IMR-90 (cell line): ENCODE data around the gene TXNL4A. TPM values are rescaled to one million over a fixed set of nuclear protein-coding genes. Genes with fewer than 3 reads are reported as not detected.

Source experiments
- ATAC-seq: fragments of 200-7000 bp; cut with Tn5 transposase; 2 replicates; pipeline ENCODE4 v1.9.1; 2020; ENCODE audit warnings: low read depth, mild to moderate bottlenecking, moderate library complexity
- BruUV-seq: library from RNA; stranded (reverse); fragments of 400-500 nt; replicated peaks from 2 replicates; lab custom pipeline; 2021; lab: Mats Ljungman, UMichigan
- CTCF ChIA-PET: fragments of 300-600 bp; formaldehyde crosslinking; extraction: SDS; loops from one replicate; lab custom pipeline; 2021; ENCODE audit warnings: antibody characterized with exemption; lab: Yijun Ruan, JAX
- POLR2A ChIA-PET: fragments of 300-600 bp; sonication (Branson Sonifier 250); formaldehyde crosslinking; loops from one replicate; lab custom pipeline; 2022; ENCODE audit warnings: antibody characterized with exemption; ENCODE audit not compliant: unreplicated experiment; lab: Charles Lee
- DNase-seq: peaks from one replicate; pipeline ENCODE4 v3.0.0; 2013
- H2AFZ ChIP-seq: replicated peaks from 2 replicates; pipeline ENCODE3; 2013; ENCODE audit warnings: low read length, mild to moderate bottlenecking; ENCODE audit not compliant: poor library complexity
- H2AK5ac ChIP-seq: 2 replicates; pipeline ENCODE4 v1.6.1; 2013; ENCODE audit warnings: low read depth, low read length, inconsistent platforms
- H2AK9ac ChIP-seq: replicated peaks from 2 replicates; pipeline ENCODE3; 2013; ENCODE audit warnings: mild to moderate bottlenecking, low read depth, low read length, moderate library complexity; ENCODE audit not compliant: poor library complexity
- H2BK120ac ChIP-seq: 2 replicates; pipeline ENCODE4 v1.6.1; 2013; ENCODE audit warnings: low read depth, low read length, inconsistent platforms
- H2BK15ac ChIP-seq: 3 replicates; pipeline ENCODE4 v1.6.1; 2013; ENCODE audit warnings: low read depth, low read length, inconsistent platforms
- H2BK20ac ChIP-seq: 2 replicates; pipeline ENCODE4 v1.6.1; 2013; ENCODE audit warnings: low read depth, mild to moderate bottlenecking, inconsistent platforms, low read length, moderate library complexity
- H2BK5ac ChIP-seq: 2 replicates; pipeline ENCODE4 v1.6.1; 2013; ENCODE audit warnings: mild to moderate bottlenecking, low read depth, low read length, inconsistent platforms; ENCODE audit not compliant: poor library complexity, severe bottlenecking
- H3K14ac ChIP-seq: replicated peaks from 2 replicates; pipeline ENCODE4 v1.6.1; 2013; ENCODE audit warnings: low read depth, low read length, inconsistent platforms
- H3K18ac ChIP-seq: 2 replicates; pipeline ENCODE4 v1.6.1; 2013; ENCODE audit warnings: low read depth, low read length, control low read depth
- H3K23ac ChIP-seq: 2 replicates; pipeline ENCODE4 v1.6.1; 2013; ENCODE audit warnings: low read depth, low read length, inconsistent platforms
- H3K27ac ChIP-seq: 2 replicates; pipeline ENCODE4 v1.5.1; 2013; ENCODE audit warnings: mild to moderate bottlenecking, control low read depth, low read length; ENCODE audit not compliant: insufficient read depth
- H3K27me3 ChIP-seq: 2 replicates; pipeline ENCODE4 v1.6.1; 2013; ENCODE audit warnings: low read length; ENCODE audit not compliant: control insufficient read depth, insufficient read depth
- H3K36me3 ChIP-seq: 2 replicates; pipeline ENCODE4 v1.6.1; 2013; ENCODE audit warnings: low read length, mixed read lengths; ENCODE audit not compliant: control insufficient read depth, insufficient read depth
- H3K4ac ChIP-seq: 2 replicates; pipeline ENCODE4 v1.6.1; 2013; ENCODE audit warnings: low read depth, low read length, inconsistent platforms
- H3K4me1 ChIP-seq: 2 replicates; pipeline ENCODE4 v1.6.1; 2013; ENCODE audit warnings: low read length, mixed read lengths; ENCODE audit not compliant: control insufficient read depth, insufficient read depth
- H3K4me2 ChIP-seq: 2 replicates; pipeline ENCODE4 v1.6.1; 2013; ENCODE audit warnings: low read depth, mild to moderate bottlenecking, control low read depth, low read length, moderate library complexity
- H3K4me3 ChIP-seq: 2 replicates; pipeline ENCODE4 v1.5.1; 2013; ENCODE audit warnings: low read depth, mild to moderate bottlenecking, control low read depth, low read length, moderate library complexity; ENCODE audit not compliant: insufficient read depth
- H3K56ac ChIP-seq: 2 replicates; pipeline ENCODE4 v1.6.1; 2013; ENCODE audit warnings: low read length, inconsistent platforms; ENCODE audit not compliant: insufficient read depth; ENCODE audit errors: extremely low read depth
- H3K79me1 ChIP-seq, 2 experiments: 2 replicates each; pipeline ENCODE4 v1.6.1; 2013; ENCODE audit warnings: low read length in 2 of 2, inconsistent platforms in 1 of 2, low read depth in 1 of 2
- H3K9ac ChIP-seq: 2 replicates; pipeline ENCODE4 v1.6.1; 2013; ENCODE audit warnings: low read depth, low read length, control low read depth
- H3K9me1 ChIP-seq: 2 replicates; pipeline ENCODE4 v1.6.1; 2013; ENCODE audit warnings: low read length, inconsistent platforms; ENCODE audit not compliant: insufficient read depth
- H3K9me3 ChIP-seq: 2 replicates; pipeline ENCODE4 v1.6.1; 2013; ENCODE audit warnings: low read length; ENCODE audit not compliant: control insufficient read depth, insufficient read depth
- H4K20me1 ChIP-seq: 2 replicates; pipeline ENCODE4 v1.6.1; 2013; ENCODE audit warnings: low read length, inconsistent platforms; ENCODE audit not compliant: insufficient read depth
- H4K5ac ChIP-seq: 2 replicates; pipeline ENCODE4 v1.6.1; 2013; ENCODE audit warnings: mild to moderate bottlenecking, low read depth, low read length, control low read depth
- H4K8ac ChIP-seq, 2 experiments: 2 replicates each; pipeline ENCODE4 v1.6.1; 2013; ENCODE audit warnings: low read depth in 2 of 2, low read length in 2 of 2, control low read depth in 1 of 2, inconsistent platforms in 1 of 2
- H4K91ac ChIP-seq: 2 replicates; pipeline ENCODE4 v1.6.1; 2013; ENCODE audit warnings: low read depth, low read length, inconsistent platforms; ENCODE audit not compliant: insufficient read depth
- BHLHE40 ChIP-seq: fragments of 150-350 bp; IDR thresholded peaks from 2 replicates; pipeline ENCODE4 v1.6.1; 2016; ENCODE audit warnings: mild to moderate bottlenecking, low read depth, low read length
- MXI1 ChIP-seq: IDR thresholded peaks from 2 replicates; pipeline ENCODE4 v1.6.1; 2012; ENCODE audit warnings: low read depth, mild to moderate bottlenecking, low read length, moderate library complexity, borderline replicate concordance
- NFE2L2 ChIP-seq: fragments of 150-350 bp; IDR thresholded peaks from 2 replicates; pipeline ENCODE4 v1.6.1; 2016; ENCODE audit warnings: low read depth, mild to moderate bottlenecking, low read length
- WGBS, 2 experiments: methylation state at CpG; one replicate each; pipeline versions ENCODE4 v1.1.5 to v1.1.7; 2013; ENCODE audit warnings: missing lambda C conversion rate in 2 of 2; ENCODE audit not compliant: insufficient read length in 1 of 2; ENCODE audit errors: extremely low coverage in 2 of 2; 5-methylcytosine and 5-hydroxymethylcytosine counted together
- dilution Hi-C: fragments of 300-500 bp; cut with HindIII; formaldehyde crosslinking; loops from one replicate; pipeline ENCODE4 v1.14.3; 2018; ENCODE audit warnings: low sequenced_read_pairs; ENCODE audit not compliant: unreplicated experiment
- in situ Hi-C: fragments of 300-500 bp; cut with MboI; formaldehyde crosslinking; loops from 3 replicates; pipeline ENCODE4 v1.14.3; 2019; ENCODE audit warnings: low sequenced_read_pairs, inconsistent platforms, mixed read lengths
- intact Hi-C: fragments of 100-400 bp; cut with micrococcal nuclease; formaldehyde crosslinking; loops from 2 replicates; pipeline ENCODE4 v1.10.0; 2022
- polyA plus RNA-seq, 3 experiments: library from polyadenylated mRNA; depleted of rRNA; stranded (reverse); fragments of >200 nt; gene quantifications; 2 replicates each; pipeline ENCODE4 v1.2.3, GENCODE V29; 2012; ENCODE audit warnings: low replicate concordance in 1 of 3
- total RNA-seq: library from RNA; depleted of rRNA; stranded (reverse); fragments of >200 nt; gene quantifications from 2 replicates; pipeline ENCODE4 v1.2.3, GENCODE V29; 2012

The TXNL4A gene
- total and polyA plus RNA-seq, 2 of the 4 experiments (the other 2 are of a cell fraction), result 38.7 to 103 TPM

GRCh38 chr18:79945118-79946042 lies 43.0 kb downstream of the TXNL4A start:
- Histone ChIP-seq H3K9ac (no peak overlapping the region; the same call in 1 of the 2 replicates), H2AFZ (no peak overlapping the region), H4K91ac (no peak overlapping the region), H3K9me1 (peaks cover 21% of the 10 kb centered on the region), H3K27ac (no peak overlapping the region), H2AK9ac (no peak overlapping the region), H3K4me2 (no peak overlapping the region), H2BK15ac (no peak overlapping the region), H3K14ac (no peak overlapping the region), H2AK5ac (no peak overlapping the region), H3K36me3 (peaks cover 51% of the 10 kb centered on the region), H2BK20ac (no peak overlapping the region), H3K4me1 (peaks cover 14% of the 10 kb centered on the region), H3K4ac (no peak overlapping the region), H3K9me3 (no peaks in the 10 kb centered on the region), H4K8ac (no peak overlapping the region), H3K56ac (no peak overlapping the region; the same call in 1 of the 2 replicates), H3K27me3 (no peaks in the 10 kb centered on the region), H2BK5ac (no peak overlapping the region), H3K79me1 (peaks cover 19 to 95% of the 10 kb centered on the region in 2 experiments), H4K20me1 (peaks cover 81% of the 10 kb centered on the region), H2BK120ac (no peak overlapping the region), H3K18ac (no peak overlapping the region), H3K23ac (no peak overlapping the region), H4K5ac (no peak overlapping the region), H3K4me3 (no peak overlapping the region)
- ChIA-PET CTCF (no interaction called here), POLR2A (no interaction called here)
- ATAC-seq (no peak), DNase-seq (no peak)
- no peak for TF ChIP-seq BHLHE40
- TF ChIP-seq MXI1, result no peak
- TF ChIP-seq NFE2L2, result no peak
- in situ Hi-C loops (no loop called here), intact Hi-C loops (no loop called here), dilution Hi-C loops (no loop called here)
- 82% methylated on average over 13 of the region's 17 CpGs; no CpG with 5 or more reads in 1 of the 2 experiments for WGBS, 2 experiments
- BruUV-seq, result no TSS peak
